IPS-18c (cell line): ENCODE data around the gene NAA10.

Source experiments
- H3K4me3 ChIP-seq: 2 replicates; pipeline ENCODE4 v1.7.0; 2013; ENCODE audit warnings: low read depth, mild to moderate bottlenecking, low read length, moderate library complexity; ENCODE audit not compliant: insufficient read depth
- H3K9me3 ChIP-seq: one replicate; pipeline ENCODE4 v1.6.1; 2013; ENCODE audit warnings: mild to moderate bottlenecking, low read length, moderate library complexity; ENCODE audit not compliant: control insufficient read depth, insufficient read depth

The NAA10 gene

DNA sequence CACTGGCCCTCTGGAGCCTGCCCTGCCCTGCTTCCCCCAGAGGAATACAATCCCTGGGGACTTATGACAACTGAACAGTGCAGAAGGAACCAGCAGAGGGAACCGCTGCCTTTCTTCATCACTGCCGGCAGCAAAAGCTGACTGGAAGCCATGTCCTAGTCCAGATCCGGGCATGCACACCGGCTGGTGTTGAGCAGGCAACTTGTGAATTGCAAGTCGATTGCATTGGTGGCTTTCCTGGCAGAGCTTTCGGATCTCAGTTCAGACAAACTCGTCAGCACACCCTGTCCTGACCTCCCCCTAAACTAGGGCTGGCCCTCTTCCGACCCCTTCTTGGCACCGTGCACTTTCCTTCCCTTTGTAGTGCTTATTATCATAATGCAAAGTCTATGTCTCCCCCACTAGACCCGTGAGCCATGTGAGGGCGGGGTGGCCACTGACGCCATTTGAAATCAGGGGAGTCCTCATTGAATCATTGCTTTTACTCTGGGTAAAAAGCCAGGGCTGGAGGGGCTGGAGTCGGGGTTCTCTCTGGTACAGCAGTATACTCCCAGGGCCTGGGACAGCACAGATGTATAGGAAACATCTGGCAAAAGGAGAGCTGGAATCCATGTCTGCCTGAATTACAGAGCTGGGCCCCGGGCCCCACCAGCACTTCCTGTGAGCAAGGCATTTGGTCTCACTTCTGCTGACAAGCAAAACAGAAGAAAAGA lies 10.5 kb downstream of the NAA10 start:
- Histone ChIP-seq H3K9me3 (peaks cover 8% of the 10 kb centered on the region), H3K4me3 (no peak overlapping the region)

- H3K4me3 ChIP-seq, result no peak overlapping the region
- peaks cover 10% of the 10 kb centered on the region for H3K9me3 ChIP-seq
Observed at GRCh38 chrX:153922932-153923857, 11.6 kb downstream of the NAA10 start.

GRCh38 chrX:153921511-153922446 lies 13.1 kb downstream of the NAA10 start:
- H3K4me3 ChIP-seq, result no peak overlapping the region
- peaks cover 15% of the 10 kb centered on the region for H3K9me3 ChIP-seq

- no peak overlapping the region for H3K4me3 ChIP-seq
- peaks cover 15% of the 10 kb centered on the region for H3K9me3 ChIP-seq
Observed at GRCh38 chrX:153921070-153921469, 13.8 kb downstream of the NAA10 start.

GRCh38 chrX:153920546-153920945 lies 14.3 kb downstream of the NAA10 start:
- Histone ChIP-seq H3K4me3 (no peak overlapping the region), H3K9me3 (peaks cover 15% of the 10 kb centered on the region)

GRCh38 chrX:153919281-153919680 lies 15.6 kb downstream of the NAA10 start:
- no peak overlapping the region for H3K4me3 ChIP-seq
- peaks cover 15% of the 10 kb centered on the region for H3K9me3 ChIP-seq

GRCh38 chrX:153917869-153918268 lies 17.0 kb downstream of the NAA10 start:
- H3K9me3 ChIP-seq, result peaks cover 14% of the 10 kb centered on the region

GRCh38 chrX:153913701-153914100 lies 21.1 kb downstream of the NAA10 start:
- Histone ChIP-seq H3K4me3 (no peak overlapping the region), H3K9me3 (peaks cover 16% of the 10 kb centered on the region)

More at GRCh38 chrX:153917869-153918268, 17.0 kb downstream of the NAA10 start:
- H3K4me3 ChIP-seq, result no peak overlapping the region

DNA sequence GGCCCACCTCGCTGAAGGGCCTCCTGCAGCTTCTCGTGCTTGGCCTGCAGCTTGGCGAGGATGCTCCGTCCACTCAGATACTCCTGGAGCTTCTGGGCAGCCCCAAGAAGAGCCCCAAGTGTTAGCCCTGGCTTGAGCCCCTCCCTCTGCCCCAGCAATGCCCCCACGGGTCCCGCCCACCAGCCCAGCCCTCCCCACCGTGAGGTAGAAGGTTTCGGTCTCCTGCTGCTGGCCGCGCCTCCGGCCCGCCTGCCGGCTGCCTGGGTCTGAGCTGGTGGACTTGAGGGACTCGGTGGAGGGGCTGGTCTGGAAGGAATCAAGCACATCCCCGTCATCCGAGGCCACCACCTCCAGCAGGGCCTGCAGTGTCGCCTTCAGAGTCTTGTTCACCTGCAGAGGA lies 21.6 kb downstream of the NAA10 start:
- Histone ChIP-seq H3K4me3 (no peak overlapping the region; the same call in 1 of the 2 replicates), H3K9me3 (peaks cover 15% of the 10 kb centered on the region)

GRCh38 chrX:153911798-153912197 lies 23.0 kb downstream of the NAA10 start:
- H3K4me3 ChIP-seq, result no peak overlapping the region

GRCh38 chrX:153910446-153910845 lies 24.4 kb downstream of the NAA10 start:
- Histone ChIP-seq H3K9me3 (peaks cover 18% of the 10 kb centered on the region), H3K4me3 (no peak overlapping the region)

More at GRCh38 chrX:153911798-153912197, 23.0 kb downstream of the NAA10 start:
- H3K9me3 ChIP-seq, result peaks cover 15% of the 10 kb centered on the region

DNA sequence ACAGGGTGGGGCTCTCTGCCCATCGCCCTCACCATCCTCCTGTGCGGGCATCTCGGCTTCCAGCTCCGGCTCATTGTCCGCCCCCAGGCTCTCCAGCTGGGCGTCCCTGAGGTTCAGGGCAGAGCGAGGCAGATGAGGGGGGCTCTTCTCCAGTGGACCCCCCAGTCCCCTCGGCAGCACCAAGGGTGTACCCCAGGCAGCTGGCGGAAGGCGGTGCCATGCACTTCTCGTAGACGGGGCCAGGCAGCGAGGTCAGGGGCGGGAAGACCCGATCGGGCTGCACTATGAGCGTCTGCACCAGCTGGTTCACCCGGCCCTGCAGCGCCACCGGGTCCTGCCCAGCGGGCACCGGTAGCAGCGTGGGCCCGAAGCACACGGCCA lies 24.9 kb downstream of the NAA10 start:
- no peak overlapping the region for H3K4me3 ChIP-seq
- peaks cover 18% of the 10 kb centered on the region for H3K9me3 ChIP-seq

GRCh38 chrX:153909024-153909979 lies 25.5 kb downstream of the NAA10 start:
- H3K4me3 ChIP-seq, result no peak overlapping the region
- peaks cover 18% of the 10 kb centered on the region for H3K9me3 ChIP-seq

- Histone ChIP-seq H3K9me3 (peaks cover 19% of the 10 kb centered on the region), H3K4me3 (no peak overlapping the region)
Observed at GRCh38 chrX:153908219-153908860, 26.5 kb downstream of the NAA10 start.

GRCh38 chrX:153907456-153907855 lies 27.4 kb downstream of the NAA10 start:
- H3K4me3 ChIP-seq, result no peak overlapping the region
- H3K9me3 ChIP-seq, result peaks cover 19% of the 10 kb centered on the region
